ENCODE data around the gene NSFL1C.
"Not testable (repeated sequence)": the region's sequence is repeated elsewhere in the genome, so short reads cannot be mapped to it uniquely, and the experiment has no call there.

Gene NSFL1C

GRCh38 chr20:1423625-1424106 lies 43.0 kb downstream of the NSFL1C start:
- DNase-seq (ENCODE audit: low read depth in 2 of 2): no peak

- DNase-seq (ENCODE audit: low read depth in 2 of 2): no peak
Observed at GRCh38 chr20:1423206-1423605, 43.4 kb downstream of the NSFL1C start.

DNA sequence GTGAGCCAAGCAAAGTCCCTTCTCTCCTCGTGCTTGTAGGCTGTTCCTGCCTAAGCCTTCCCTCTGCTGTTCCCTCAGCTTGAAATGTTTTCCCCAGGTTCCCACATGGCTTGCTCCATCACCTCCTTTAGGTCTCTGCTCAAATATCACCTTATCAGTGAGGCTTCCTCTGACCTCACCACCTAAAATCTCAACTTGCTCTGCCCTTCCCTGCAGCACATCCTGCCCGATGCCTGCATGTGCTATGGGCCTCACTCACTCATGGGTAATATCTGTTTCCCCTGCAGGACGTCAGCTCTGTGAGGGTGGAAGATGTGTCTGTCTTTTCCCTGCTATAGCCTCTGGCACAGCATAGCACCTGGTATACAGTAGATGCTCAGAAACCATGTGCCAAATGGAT lies 43.9 kb downstream of the NSFL1C start:
- no peak for DNase-seq (ENCODE audit: low read depth in 2 of 2)

GRCh38 chr20:1420066-1420465 lies 46.6 kb downstream of the NSFL1C start:
- DNase-seq (ENCODE audit: low read depth in 2 of 2): no peak

GRCh38 chr20:1418350-1418749 lies 48.3 kb downstream of the NSFL1C start:
- DNase-seq (ENCODE audit: low read depth in 2 of 2): no peak

DNA sequence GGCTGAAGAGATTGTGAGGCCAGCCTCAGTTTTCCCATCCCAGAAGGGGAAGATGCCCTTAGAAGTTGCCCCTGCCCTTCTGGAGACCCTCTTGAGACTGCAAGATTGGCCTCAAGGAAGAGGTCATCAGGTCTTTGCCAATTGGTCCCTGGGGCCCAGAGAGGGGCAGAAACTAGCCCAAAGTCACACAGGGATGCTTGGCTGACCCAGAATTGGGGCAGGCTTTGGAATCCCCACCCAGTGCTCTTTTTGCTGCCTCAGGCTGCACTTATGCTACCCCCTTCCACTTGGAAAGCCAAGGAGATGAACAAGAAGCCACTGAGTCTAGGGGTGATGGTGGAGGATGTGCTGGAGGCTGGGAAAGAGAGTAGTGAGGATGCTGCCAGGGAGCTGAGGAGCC lies 48.9 kb downstream of the NSFL1C start:
- DNase-seq (ENCODE audit: low read depth in 2 of 2): no peak

DNA sequence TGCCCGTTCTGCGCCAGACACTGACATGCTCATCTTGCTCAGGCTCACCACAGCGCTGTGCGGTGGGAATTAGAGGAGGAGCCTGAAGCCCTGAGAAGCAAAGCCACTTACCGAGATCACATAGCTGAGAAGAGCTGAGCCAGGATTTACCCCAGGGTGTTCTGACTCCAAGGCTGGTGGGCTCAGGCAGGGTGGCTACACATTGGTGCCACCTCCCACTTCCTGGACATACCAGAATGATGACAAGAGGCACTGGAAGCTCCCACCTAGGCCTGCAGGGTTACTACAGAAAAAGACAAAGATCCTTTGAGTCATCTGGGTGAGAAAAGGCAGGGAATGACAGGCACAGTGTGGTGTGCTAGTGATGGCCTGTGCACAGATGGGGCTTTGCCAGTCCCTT lies 49.4 kb downstream of the NSFL1C start:
- no peak for DNase-seq (ENCODE audit: low read depth in 2 of 2)

DNA sequence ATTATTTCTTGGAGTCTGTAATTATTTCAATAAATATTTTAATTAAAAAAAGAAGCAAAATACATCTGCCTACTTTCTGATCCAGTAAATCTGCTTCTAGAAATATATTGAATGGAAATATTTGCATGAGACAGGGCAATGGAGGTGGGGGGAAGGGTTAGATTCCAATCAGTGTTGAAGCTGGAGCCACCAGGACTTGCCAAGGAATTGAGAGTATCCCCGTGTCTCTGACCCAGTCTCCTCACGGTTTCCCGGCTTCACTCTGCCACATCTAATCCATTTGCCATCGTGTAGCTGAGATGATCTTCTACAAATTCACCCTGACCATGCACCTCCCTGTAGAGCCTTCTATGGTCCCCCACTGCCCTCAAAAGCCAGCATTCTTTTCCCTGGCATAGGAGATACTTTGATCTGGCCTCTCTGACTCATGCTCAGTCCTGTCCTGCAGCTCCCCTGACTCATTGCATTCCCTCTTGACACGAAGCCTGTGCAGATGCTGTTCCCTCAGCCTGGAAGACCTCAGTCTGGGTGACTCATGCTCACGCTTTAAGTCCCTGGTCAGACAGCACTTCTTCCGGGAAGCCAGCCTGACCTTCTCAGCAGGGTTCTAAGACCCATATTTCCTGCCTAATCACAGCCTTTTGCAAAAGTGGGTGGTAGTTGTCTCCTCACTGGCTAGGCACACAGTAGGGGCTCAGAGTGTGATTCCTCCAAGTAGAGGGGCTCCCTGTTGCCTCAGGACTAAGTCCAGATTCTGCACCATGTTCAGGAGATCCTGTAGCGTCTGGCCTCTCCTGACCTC lies 50.8 kb downstream of the NSFL1C start:
- DNase-seq (ENCODE audit: low read depth in 2 of 2): no peak

- DNase-seq (ENCODE audit: low read depth in 2 of 2): no peak
Observed at GRCh38 chr20:1414982-1415381, 51.7 kb downstream of the NSFL1C start.

GRCh38 chr20:1405801-1406200 lies 60.8 kb downstream of the NSFL1C start:
- DNase-seq (ENCODE audit: low read depth in 2 of 2): no peak

- DNase-seq (ENCODE audit: low read depth in 2 of 2): no peak
Observed at GRCh38 chr20:1403624-1404023, 63.0 kb downstream of the NSFL1C start.

DNA sequence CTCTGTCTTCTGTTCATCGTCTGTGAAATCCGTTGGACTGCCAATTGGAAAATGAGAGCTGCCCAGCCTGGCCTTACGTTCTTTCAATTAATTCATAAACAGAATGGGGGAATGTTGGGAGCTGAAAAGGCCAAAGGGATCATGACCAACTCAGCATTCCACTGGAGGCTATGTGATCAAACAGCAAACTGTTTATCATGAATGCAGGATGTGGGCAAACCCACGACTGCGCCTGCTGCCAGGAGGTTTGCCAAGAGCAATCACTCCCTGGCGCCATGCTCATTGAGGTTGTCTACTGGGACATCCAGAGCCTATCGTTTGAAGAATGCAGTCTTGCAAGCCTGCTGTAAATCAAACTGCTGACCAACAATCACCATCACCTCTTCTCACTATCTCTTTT lies 64.5 kb downstream of the NSFL1C start:
- no peak for DNase-seq (ENCODE audit: low read depth in 2 of 2)

- no peak for DNase-seq (ENCODE audit: low read depth in 2 of 2)
Observed at GRCh38 chr20:1401451-1401907, 65.2 kb downstream of the NSFL1C start.

GRCh38 chr20:1399678-1400366 lies 66.8 kb downstream of the NSFL1C start:
- DNase-seq (ENCODE audit: low read depth in 2 of 2): not testable (repeated sequence)

DNA sequence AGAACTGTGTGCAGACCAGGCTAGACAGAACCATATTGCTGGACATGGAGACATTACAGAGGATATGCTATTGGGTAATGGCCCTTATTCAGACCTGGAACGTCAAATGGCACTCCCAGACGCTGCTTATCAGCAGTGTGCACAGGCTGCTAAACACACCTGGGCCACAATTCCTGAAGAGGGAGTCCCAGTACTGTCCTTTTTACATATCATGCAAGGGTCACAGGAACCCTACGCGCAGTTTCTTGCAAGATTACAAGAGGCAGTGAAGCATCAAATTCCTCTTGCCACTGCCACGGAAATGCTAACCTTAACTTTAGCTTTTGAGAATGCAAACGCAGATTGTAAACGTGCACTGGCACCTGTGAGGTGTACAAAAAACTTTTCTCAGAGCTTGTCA lies 68.5 kb downstream of the NSFL1C start:
- not testable (repeated sequence) for DNase-seq (ENCODE audit: low read depth in 2 of 2)

- no peak for DNase-seq (ENCODE audit: low read depth in 2 of 2)
Observed at GRCh38 chr20:1397710-1398109, 68.9 kb downstream of the NSFL1C start.

DNA sequence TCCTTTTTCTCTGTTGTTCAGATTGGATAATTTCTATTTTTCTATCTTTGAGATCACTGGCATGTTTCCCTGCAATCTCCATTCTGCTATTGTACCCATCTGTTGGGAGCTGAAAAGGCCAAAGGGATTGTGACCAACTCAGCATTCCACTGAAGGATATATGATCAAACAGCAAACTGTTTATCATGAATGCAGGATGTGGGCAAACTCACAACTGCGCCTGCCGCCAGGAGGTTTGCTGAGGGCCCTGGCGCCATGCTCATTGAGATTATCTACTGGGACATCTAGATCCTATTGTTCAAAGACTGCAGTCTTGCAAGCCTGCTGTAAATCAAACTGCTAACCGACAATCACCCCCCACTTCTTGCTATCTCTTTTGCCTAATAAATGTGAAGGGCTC lies 69.9 kb downstream of the NSFL1C start:
- no peak for DNase-seq (ENCODE audit: low read depth in 2 of 2)

- DNase-seq (ENCODE audit: low read depth in 2 of 2): no peak
Observed at GRCh38 chr20:1396264-1396663, 70.4 kb downstream of the NSFL1C start.

DNA sequence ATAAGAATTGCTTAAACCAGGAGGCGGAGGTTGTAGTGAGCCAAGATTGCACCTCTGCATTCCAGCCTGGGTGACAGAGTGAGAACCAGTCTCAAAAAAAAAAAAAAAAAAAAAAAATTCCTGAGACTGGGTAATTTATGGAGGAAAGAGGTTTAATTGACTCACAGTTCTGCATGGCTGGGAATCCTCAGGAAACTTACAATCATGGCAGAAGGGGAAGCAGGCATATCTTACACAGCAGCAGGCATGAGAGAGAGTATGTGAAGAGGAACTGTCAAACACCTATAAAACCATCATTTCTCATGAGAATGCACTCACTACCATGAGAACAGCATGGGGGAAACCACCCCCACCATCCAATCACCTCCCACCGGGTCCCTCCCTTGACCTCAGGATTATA lies 72.0 kb downstream of the NSFL1C start:
- DNase-seq (ENCODE audit: low read depth in 2 of 2): no peak

- DNase-seq (ENCODE audit: low read depth in 2 of 2): no peak
Observed at GRCh38 chr20:1393507-1393882, 73.2 kb downstream of the NSFL1C start.

DNA sequence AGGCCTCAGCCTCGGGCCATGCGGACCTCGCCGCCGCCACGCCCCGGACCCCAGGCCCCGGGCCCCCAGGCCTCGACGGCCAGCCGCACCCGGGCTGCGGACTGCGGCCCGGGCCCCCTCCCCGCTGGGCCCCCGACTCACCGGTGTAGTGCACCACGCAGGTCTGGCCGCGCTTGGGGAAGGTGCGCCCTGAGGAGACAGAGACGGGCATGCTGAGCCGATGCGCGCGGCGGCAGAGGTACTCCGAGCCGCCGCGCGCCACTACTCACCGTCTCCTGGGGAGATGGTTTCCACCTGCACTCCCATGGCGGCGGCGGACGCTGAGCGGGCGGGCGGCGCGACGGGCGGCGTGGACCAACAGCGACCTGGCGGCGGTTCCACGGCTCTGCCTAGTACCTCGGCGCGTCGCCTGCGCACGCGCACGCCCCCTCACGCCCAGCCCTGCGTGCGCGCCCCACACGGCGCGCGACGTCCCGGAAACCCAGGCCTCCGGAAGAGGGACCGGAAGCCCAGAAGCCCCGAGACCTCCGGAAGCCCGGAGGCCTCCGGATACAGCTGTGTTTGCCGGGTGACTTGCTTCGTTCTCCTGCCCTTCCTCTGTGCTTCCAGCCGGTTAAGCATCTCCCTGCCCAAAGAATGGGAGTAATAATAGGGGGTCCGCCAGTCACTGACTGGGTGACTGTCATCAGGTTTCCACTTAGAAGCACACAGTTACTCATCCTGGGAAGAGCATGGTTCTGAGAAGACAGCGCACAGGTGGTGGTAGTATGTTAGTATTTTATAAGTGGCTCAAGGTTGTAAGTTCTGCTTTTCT lies 73.7 kb downstream of the NSFL1C start, which contains the start of gene FKBP1A:
Gene FKBP1A, minus strand, starts transcription at position 362 of the 814 bp plus-strand sequence. Its CDS starts 56 bp downstream, at position 306.
- peak; percentile 77 to 80 for DNase-seq (ENCODE audit: low read depth in 2 of 2)

DNA sequence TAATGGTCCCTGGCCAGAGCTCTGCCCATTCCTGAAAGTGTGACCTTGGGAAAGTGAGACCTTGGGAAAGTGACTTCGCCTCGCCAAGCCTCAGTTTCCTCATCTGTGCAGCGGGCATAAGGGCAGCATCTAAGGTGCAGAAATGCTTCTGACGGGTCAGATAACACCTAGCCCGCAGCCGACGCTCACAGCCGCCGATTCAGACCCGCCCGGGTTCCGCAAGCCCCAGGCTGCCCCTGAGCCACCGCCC lies 74.3 kb downstream of the NSFL1C start:
- DNase-seq (ENCODE audit: low read depth in 2 of 2): no peak
